HG02571 (cell line): ENCODE data around the gene RALGDS.

ENCODE experiments used
- ATAC-seq: cut with Tn5 transposase; IDR thresholded peaks from one replicate; pipeline ENCODE4 v1.9.1; 2021; ENCODE audit warnings: mild to moderate bottlenecking, moderate library complexity; ENCODE audit not compliant: unreplicated experiment

The RALGDS gene

GRCh38 chr9:133120501-133121197 lies 391 bp downstream of the RALGDS start:
- ATAC-seq: no peak

- no peak for ATAC-seq
Observed at GRCh38 chr9:133119846-133120500, 1.1 kb downstream of the RALGDS start.

- ATAC-seq: no peak
Observed at GRCh38 chr9:133119103-133119845, 1.8 kb downstream of the RALGDS start.

GRCh38 chr9:133118568-133118967 lies 2.5 kb downstream of the RALGDS start:
- ATAC-seq: no peak

GRCh38 chr9:133118179-133118520 lies 2.9 kb downstream of the RALGDS start:
- no peak for ATAC-seq

GRCh38 chr9:133117271-133118178 lies 3.5 kb downstream of the RALGDS start:
- ATAC-seq: no peak

GRCh38 chr9:133116346-133117231 lies 4.5 kb downstream of the RALGDS start:
- ATAC-seq: no peak

GRCh38 chr9:133115604-133116345 lies 5.3 kb downstream of the RALGDS start:
- peak; percentile 79 for ATAC-seq

GRCh38 chr9:133114886-133115603 lies 6.0 kb downstream of the RALGDS start:
- ATAC-seq: no peak

GRCh38 chr9:133113949-133114885 lies 6.8 kb downstream of the RALGDS start:
- no peak for ATAC-seq

GRCh38 chr9:133113163-133113948 lies 7.7 kb downstream of the RALGDS start:
- no peak for ATAC-seq

GRCh38 chr9:133112663-133113026 lies 8.4 kb downstream of the RALGDS start:
- ATAC-seq: no peak

GRCh38 chr9:133111808-133112662 lies 9.0 kb downstream of the RALGDS start:
- ATAC-seq: no peak

- ATAC-seq: no peak
Observed at GRCh38 chr9:133109931-133110650, 10.9 kb downstream of the RALGDS start.
